IPS-15b (cell line): ENCODE data around the gene PTPN14.
"Not testable (repeated sequence)": the region's sequence is repeated elsewhere in the genome, so short reads cannot be mapped to it uniquely, and the experiment has no call there.

Source experiments
- H3K27me3 ChIP-seq: one replicate; pipeline ENCODE4 v1.6.1; 2013; ENCODE audit warnings: low read length; ENCODE audit not compliant: control insufficient read depth, insufficient read depth
- H3K36me3 ChIP-seq: one replicate; pipeline ENCODE4 v1.6.1; 2013; ENCODE audit warnings: low read length; ENCODE audit not compliant: control insufficient read depth, insufficient read depth
- H3K4me1 ChIP-seq: one replicate; pipeline ENCODE4 v1.6.1; 2013; ENCODE audit warnings: mild to moderate bottlenecking, low read length; ENCODE audit not compliant: control insufficient read depth, insufficient read depth
- H3K4me3 ChIP-seq: one replicate; pipeline ENCODE4 v1.5.1; 2013; ENCODE audit warnings: low read depth, low read length
- H3K9ac ChIP-seq: one replicate; pipeline ENCODE4 v1.6.1; 2013; ENCODE audit warnings: low read depth, mild to moderate bottlenecking, low read length
- H3K9me3 ChIP-seq: one replicate; pipeline ENCODE4 v1.6.1; 2013; ENCODE audit warnings: mild to moderate bottlenecking, low read length; ENCODE audit not compliant: control insufficient read depth, insufficient read depth

Gene PTPN14

GRCh38 chr1:214532070-214532469 lies 19.3 kb downstream of the PTPN14 start:
- Histone ChIP-seq H3K36me3 (peaks cover 5% of the 10 kb centered on the region), H3K27me3 (no peaks in the 10 kb centered on the region), H3K9me3 (no peaks in the 10 kb centered on the region), H3K4me1 (no peaks in the 10 kb centered on the region), H3K4me3 (no peak overlapping the region), H3K9ac (no peak overlapping the region)

GRCh38 chr1:214525535-214526019 lies 25.8 kb downstream of the PTPN14 start:
- Histone ChIP-seq H3K9ac (no peak overlapping the region), H3K4me1 (peaks cover 14% of the 10 kb centered on the region), H3K27me3 (no peaks in the 10 kb centered on the region), H3K4me3 (no peak overlapping the region), H3K36me3 (no peaks in the 10 kb centered on the region), H3K9me3 (no peaks in the 10 kb centered on the region)

GRCh38 chr1:214524824-214525223 lies 26.6 kb downstream of the PTPN14 start:
- Histone ChIP-seq H3K9me3 (no peaks in the 10 kb centered on the region), H3K27me3 (no peaks in the 10 kb centered on the region), H3K9ac (no peak overlapping the region), H3K4me1 (peaks cover 18% of the 10 kb centered on the region), H3K4me3 (no peak overlapping the region), H3K36me3 (no peaks in the 10 kb centered on the region)

GRCh38 chr1:214523124-214523824 lies 28.1 kb downstream of the PTPN14 start:
- Histone ChIP-seq H3K4me1 (peaks cover 18% of the 10 kb centered on the region), H3K27me3 (no peaks in the 10 kb centered on the region), H3K9ac (no peak overlapping the region), H3K36me3 (no peaks in the 10 kb centered on the region), H3K9me3 (no peaks in the 10 kb centered on the region), H3K4me3 (no peak overlapping the region)

- H3K36me3 ChIP-seq, H3K4me3 ChIP-seq, H3K9ac ChIP-seq, H3K9me3 ChIP-seq, H3K27me3 ChIP-seq: not testable (repeated sequence)
- H3K4me1 ChIP-seq, result peaks cover 18% of the 10 kb centered on the region
Measured at GRCh38 chr1:214521458-214521857, 29.9 kb downstream of the PTPN14 start.

- H3K4me3 ChIP-seq, result no peak overlapping the region
- no peaks in the 10 kb centered on the region for H3K27me3 ChIP-seq
- H3K9ac ChIP-seq, result no peak overlapping the region
- H3K4me1 ChIP-seq, result peaks cover 20% of the 10 kb centered on the region
- no peaks in the 10 kb centered on the region for H3K9me3 ChIP-seq
- H3K36me3 ChIP-seq, result no peaks in the 10 kb centered on the region
Measured at GRCh38 chr1:214520544-214521165, 30.7 kb downstream of the PTPN14 start.

GRCh38 chr1:214518361-214518760 lies 33.0 kb downstream of the PTPN14 start:
- H3K9me3 ChIP-seq, result no peaks in the 10 kb centered on the region
- H3K4me3 ChIP-seq, result no peak overlapping the region
- H3K36me3 ChIP-seq, result no peaks in the 10 kb centered on the region
- H3K27me3 ChIP-seq, result no peaks in the 10 kb centered on the region
- peaks cover 25% of the 10 kb centered on the region for H3K4me1 ChIP-seq
- H3K9ac ChIP-seq, result no peak overlapping the region

- Histone ChIP-seq H3K4me3 (no peak overlapping the region), H3K9ac (no peak overlapping the region), H3K27me3 (no peaks in the 10 kb centered on the region), H3K9me3 (no peaks in the 10 kb centered on the region), H3K36me3 (no peaks in the 10 kb centered on the region), H3K4me1 (peaks cover 23% of the 10 kb centered on the region)
Measured at GRCh38 chr1:214516434-214517326, 34.7 kb downstream of the PTPN14 start.

- Histone ChIP-seq H3K27me3 (no peaks in the 10 kb centered on the region), H3K9me3 (no peaks in the 10 kb centered on the region), H3K36me3 (no peaks in the 10 kb centered on the region), H3K4me3 (no peak overlapping the region), H3K9ac (no peak overlapping the region), H3K4me1 (peaks cover 23% of the 10 kb centered on the region)
Measured at GRCh38 chr1:214515544-214516433, 35.6 kb downstream of the PTPN14 start.

- Histone ChIP-seq H3K9ac (no peak overlapping the region), H3K36me3 (no peaks in the 10 kb centered on the region), H3K4me1 (peaks cover 17% of the 10 kb centered on the region), H3K4me3 (no peak overlapping the region), H3K9me3 (peaks cover 7% of the 10 kb centered on the region), H3K27me3 (no peaks in the 10 kb centered on the region)
Measured at GRCh38 chr1:214514819-214515383, 36.5 kb downstream of the PTPN14 start.
